Heart left ventricle (tissue), 16 donors: ENCODE results near the gene RNF31. TPM values are rescaled to one million over a fixed set of nuclear protein-coding genes. Genes with fewer than 3 reads are reported as not detected.

Experiments used
- ATAC-seq, 4 donors: fragments of 200-7000 bp; cut with Tn5 transposase; one replicate each; pipeline ENCODE4 v1.9.1; 2020 to 2022; ENCODE audit warnings: moderate library complexity in 4 of 4, mild to moderate bottlenecking in 3 of 4, moderate number of reproducible peaks in 1 of 4
- DNase-seq, 5 donors: peaks; one replicate each; pipeline ENCODE4 v3.0.0-alpha.2; 2020
- H3K27ac ChIP-seq, 12 donors: fragments of 200-600 bp; sonication (generic) in 4 of 12; one replicate each; pipeline versions ENCODE4 v1.5.0 to v1.8.0; 2016 to 2022; ENCODE audit warnings: mild to moderate bottlenecking in 2 of 12
- H3K27me3 ChIP-seq, 9 donors: fragments of 200-600 bp; sonication (generic) in 2 of 9; one replicate each; pipeline versions ENCODE4 v1.5.1 to v1.8.0; 2016 to 2022; ENCODE audit warnings: mild to moderate bottlenecking in 3 of 9
- H3K36me3 ChIP-seq, 9 donors: fragments of 200-600 bp; sonication (generic) in 2 of 9; one replicate each; pipeline versions ENCODE4 v1.5.0 to v1.8.0; 2018 to 2022; ENCODE audit warnings: mild to moderate bottlenecking in 2 of 9
- H3K4me1 ChIP-seq, 12 donors: fragments of 200-600 bp; sonication (generic) in 4 of 12; one replicate each; pipeline versions ENCODE4 v1.5.0 to v1.8.0; 2016 to 2022; ENCODE audit warnings: mild to moderate bottlenecking in 3 of 12
- H3K4me3 ChIP-seq, 12 donors: fragments of 200-600 bp; sonication (generic) in 4 of 12; one replicate each; pipeline versions ENCODE4 v1.5.0 to v1.8.0; 2017 to 2022; ENCODE audit warnings: mild to moderate bottlenecking in 9 of 12, moderate library complexity in 4 of 12
- H3K9me3 ChIP-seq, 12 donors: fragments of 200-600 bp; sonication (generic) in 4 of 12; one replicate each; pipeline versions ENCODE4 v1.5.0 to v1.8.0; 2016 to 2022; ENCODE audit warnings: mild to moderate bottlenecking in 1 of 12
- CTCF ChIP-seq, 12 donors: fragments of 200-600 bp; sonication (generic) in 4 of 12; IDR thresholded peaks; one replicate each; pipeline versions ENCODE4 v1.5.0 to v1.8.0; 2018 to 2022; ENCODE audit warnings: antibody characterized with exemption in 12 of 12, mild to moderate bottlenecking in 5 of 12
- POLR2A ChIP-seq, 2 donors: fragments of 450-650 bp; IDR thresholded peaks; one replicate each; pipeline ENCODE4 v1.6.1; 2017; ENCODE audit warnings: antibody characterized with exemption in 2 of 2, mild to moderate bottlenecking in 2 of 2, moderate library complexity in 2 of 2
- WGBS, 4 donors: extraction: QIAGEN DNeasy Blood & Tissue Kit in 2 of 4; methylation state at CpG; one replicate each; pipeline versions ENCODE4 v1.1.5 to v1.1.7; 2013 to 2018; 5-methylcytosine and 5-hydroxymethylcytosine counted together
- intact Hi-C, 10 donors: fragments of 100-400 bp; cut with DNase I; formaldehyde crosslinking; loops; one replicate each; pipeline versions ENCODE4 v1.11.1 to v1.14.2; 2022
- polyA plus RNA-seq, 2 donors: library from polyadenylated mRNA; stranded (reverse); fragments of 200-250 nt; gene quantifications; one replicate each; pipeline ENCODE4 v1.2.3, GENCODE V29; 2013
- total RNA-seq, 9 donors: library from RNA; depleted of rRNA in 2 of 9; stranded (reverse); fragments of >200 nt in 2 of 9; fragmentation: NEBNext Ultra II Directional in 3 of 9; extraction: Animal tissue kit (Norgen Biotek cat#: 25700) in 3 of 9; gene quantifications; one replicate each; pipeline versions ENCODE4 v1.1.0 to v1.2.4, GENCODE V29; 2016 to 2023
- donor health status: ischemic (EF 13 %, LVEDD 7.1; RV severe dilation, severe dysfunction).
- donor health status: healthy with polysubstance abuse.
- donor health status: DM: no; HTN: yes; CAD: no.
- donor health status: DM: no; HTN: no; CAD: no.
- donor health status: ischemic (EF 25% LVEDD 6.9; RV normal size, moderate dysfunction).
- donor health status: ischemic (EF 25% LVEDD 5.7; RV mildly dilated, moderate dysfunction).
- donor health status: healthy.
- donor health status: DM: yes; HTN: yes; CAD: no.
- donor health status: ischemic (EF 35%, LVEDD 5.7; RV mildly dilated, moderate dysfunction).
- donor health status: nonischemic (EF 11% LVEDD 7.7; RV severe dilation, severe dysfunction).
- donor health status: DM: yes; HTN: yes; CAD: no.
- donor health status: PGD.
- donor health status: ischemic (EF 29% LVEDD 5.4; RV normal size, mild dysfunction).
- donor health status: nonischemic (EF 23%, LVEDD 6.1; RV moderate dilation, normal function).

Gene RNF31
- total and polyA plus RNA-seq, 11 donors = 31.6 to 54.2 (median 36.6) TPM

GRCh38 chr14:24115422-24116127 lies 31.7 kb upstream of the RNF31 start:
- no peak for TF ChIP-seq POLR2A (IDR thresholded peaks at IDR 0.05)
- no peak for TF ChIP-seq CTCF (IDR thresholded peaks at IDR 0.05)
- no peaks in the 10 kb centered on the region for H3K27me3 ChIP-seq
- no peak for DNase-seq
- H3K9me3 ChIP-seq = no peaks in the 10 kb centered on the region
- ATAC-seq = peak in 1 of 4 donors; percentile 0
- H3K4me1 ChIP-seq = peaks cover 0 to 28% (median 18%) of the 10 kb centered on the region in 12 donors
- 1 to 6% (median 3%) methylated on average over 12 to 14 of the region's 14 CpGs for WGBS, 4 donors
- H3K4me3 ChIP-seq = peak overlapping the region; percentile 48 to 79 (median 71)
- intact Hi-C loops = loop anchor here in 3 of 10 donors (2.0 kb wide), 4 partner anchors 15 to 73 kb away; partner anchors contain the start of genes EMC9 (in 2 of the 3), FITM1 (in 1 of the 3), IPO4 (in 1 of the 3) and IRF9 (in 1 of the 3)
- peaks cover 0 to 44% (median 38%) of the 10 kb centered on the region in 9 donors for H3K36me3 ChIP-seq
- H3K27ac ChIP-seq = peak overlapping the region in 11 of 12 donors; percentile 44 to 100 (median 97)

GRCh38 chr14:24116128-24116814 lies 31.0 kb upstream of the RNF31 start:
- 82 to 84% (median 83%) methylated on average over 6 of the region's 6 CpGs for WGBS, 4 donors
- Histone ChIP-seq H3K4me3 (peak overlapping the region in 9 of 12 donors; percentile 59 to 79 (median 71)), H3K36me3 (peaks cover 0 to 51% (median 45%) of the 10 kb centered on the region in 9 donors), H3K9me3 (no peaks in the 10 kb centered on the region), H3K4me1 (peaks cover 0 to 28% (median 17%) of the 10 kb centered on the region in 12 donors), H3K27me3 (no peaks in the 10 kb centered on the region), H3K27ac (no peak overlapping the region)
- intact Hi-C loops = no loop called here
- ATAC-seq (no peak), DNase-seq (no peak)
- TF ChIP-seq CTCF (IDR thresholded peaks at IDR 0.05) = no peak
- no peak for TF ChIP-seq POLR2A (IDR thresholded peaks at IDR 0.05)

- peaks cover 0 to 60% (median 54%) of the 10 kb centered on the region in 9 donors for H3K36me3 ChIP-seq
- ATAC-seq (no peak), DNase-seq (no peak)
- intact Hi-C loops = no loop called here
- peaks cover 0 to 28% (median 17%) of the 10 kb centered on the region in 12 donors for H3K4me1 ChIP-seq
- H3K27ac ChIP-seq = no peak overlapping the region
- H3K4me3 ChIP-seq = no peak overlapping the region
- no peaks in the 10 kb centered on the region for H3K27me3 ChIP-seq
- TF ChIP-seq POLR2A (IDR thresholded peaks at IDR 0.05) (no peak), CTCF (IDR thresholded peaks at IDR 0.05) (no peak)
- H3K9me3 ChIP-seq = no peaks in the 10 kb centered on the region
- WGBS, 4 donors = 86 to 91% (median 88%) methylated on average over 6 of the region's 6 CpGs
These were observed 30.1 kb upstream of the RNF31 start for GRCh38 chr14:24117179-24117578.

- H3K36me3 ChIP-seq = peaks cover 0 to 83% (median 75%) of the 10 kb centered on the region in 9 donors
- H3K4me3 ChIP-seq = no peak overlapping the region
- TF ChIP-seq POLR2A (IDR thresholded peaks at IDR 0.05) (no peak), CTCF (IDR thresholded peaks at IDR 0.05) (no peak)
- ATAC-seq (no peak), DNase-seq (no peak)
- peaks cover 0 to 22% (median 14%) of the 10 kb centered on the region in 12 donors for H3K4me1 ChIP-seq
- intact Hi-C loops = no loop called here
- H3K27me3 ChIP-seq = no peaks in the 10 kb centered on the region
- no peak overlapping the region for H3K27ac ChIP-seq
- no peaks in the 10 kb centered on the region for H3K9me3 ChIP-seq
- WGBS, 4 donors = 91 to 97% (median 96%) methylated on average over 6 of the region's 6 CpGs
These were observed 27.6 kb upstream of the RNF31 start for GRCh38 chr14:24119691-24120090.
